B cell (primary cell): ENCODE measurements around the gene ZDHHC14.

Source experiments
- CTCF ChIP-seq: fragments of 200-600 bp; IDR thresholded peaks from one replicate; pipeline ENCODE4 v1.8.0; 2022; ENCODE audit warnings: antibody characterized with exemption, mild to moderate bottlenecking
- EZH2 ChIP-seq: IDR thresholded peaks from 2 replicates; pipeline ENCODE4 v1.6.1; 2012; ENCODE audit warnings: borderline replicate concordance, low read depth, mild to moderate bottlenecking, moderate library complexity, low read length; ENCODE audit not compliant: insufficient read depth, poor library complexity, severe bottlenecking

GRCh38 chr6:157492249-157492648, 111.3 kb downstream of the ZDHHC14 start:
- TF ChIP-seq CTCF: no peak
- no peak for TF ChIP-seq EZH2
